ENCODE data around the gene ENTPD8.
"Not testable (repeated sequence)": the region's sequence is repeated elsewhere in the genome, so short reads cannot be mapped to it uniquely, and the experiment has no call there.

Gene ENTPD8

GRCh38 chr9:137394866-137395665 lies 46.1 kb downstream of the ENTPD8 start:
- no peak for DNase-seq (ENCODE audit: low read depth, low spot score)

DNA sequence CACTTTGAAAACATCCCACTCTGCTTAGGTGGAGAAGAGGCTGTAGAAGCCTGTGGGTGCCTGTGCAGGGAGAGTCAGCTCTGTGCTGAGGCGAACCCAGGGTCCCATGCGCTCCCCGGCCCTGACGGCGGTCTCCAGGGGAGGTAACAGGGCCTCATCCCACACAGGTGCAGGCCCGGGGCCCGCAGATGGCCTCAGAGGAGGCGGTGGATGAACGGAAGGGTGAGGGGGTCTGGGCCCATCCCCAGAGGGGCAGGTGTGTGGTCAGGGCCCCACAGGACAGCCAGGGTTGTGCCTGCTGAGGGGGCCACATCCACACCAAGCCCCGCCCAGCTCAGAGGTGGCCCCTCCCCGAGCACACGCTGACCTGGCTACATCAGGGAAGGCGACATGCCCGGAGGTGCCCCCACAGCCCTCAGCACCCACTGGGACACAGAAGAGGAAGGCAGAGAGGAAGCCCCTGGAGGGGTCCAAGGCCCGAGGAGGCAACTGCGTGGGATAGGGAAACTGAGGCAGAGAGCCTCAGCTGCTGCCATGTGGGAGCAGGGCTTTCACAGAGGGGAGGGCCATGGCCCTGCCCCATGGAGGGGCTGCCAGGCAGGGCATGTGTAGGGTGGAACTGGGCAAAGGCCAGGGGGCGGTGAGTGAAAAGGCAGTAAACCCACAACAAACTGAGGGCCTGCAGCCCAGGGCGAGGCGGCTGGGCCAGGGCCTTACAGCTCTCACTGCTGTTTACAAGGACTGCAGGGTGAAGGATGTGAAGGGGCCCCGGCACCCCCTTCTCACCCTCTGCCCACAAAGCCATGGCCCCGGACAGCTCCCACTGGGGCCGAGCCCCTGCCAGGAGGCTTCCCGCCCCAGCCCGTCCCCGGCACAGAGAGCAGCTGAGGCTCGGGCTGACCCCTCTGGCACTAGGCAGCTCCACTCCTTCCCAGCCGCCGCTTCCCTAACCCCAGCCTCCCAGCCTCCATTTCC lies 47.7 kb downstream of the ENTPD8 start:
- no peak for DNase-seq (ENCODE audit: low read depth, low spot score)

- no peak for DNase-seq (ENCODE audit: low read depth, low spot score)
Measured at GRCh38 chr9:137392232-137393007, 48.7 kb downstream of the ENTPD8 start.

DNA sequence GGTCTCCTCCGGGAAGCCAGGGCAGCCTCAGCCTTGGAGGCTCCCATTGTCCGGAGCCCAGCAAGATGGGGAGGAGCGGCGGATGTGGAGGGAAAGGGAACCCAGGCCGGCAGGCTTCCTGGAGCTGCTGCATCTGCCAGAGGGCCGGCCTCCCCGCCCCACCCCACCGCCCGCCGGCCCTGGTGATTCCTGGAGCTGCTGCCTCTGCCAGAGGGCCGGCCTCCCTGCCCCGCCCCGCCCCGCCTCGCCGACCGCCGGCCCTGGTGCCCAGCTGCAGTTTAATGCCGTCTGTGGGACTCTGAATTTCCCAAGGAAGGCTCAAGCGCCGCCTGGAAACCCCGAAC lies 49.8 kb downstream of the ENTPD8 start:
- no peak for DNase-seq (ENCODE audit: low read depth, low spot score)

DNA sequence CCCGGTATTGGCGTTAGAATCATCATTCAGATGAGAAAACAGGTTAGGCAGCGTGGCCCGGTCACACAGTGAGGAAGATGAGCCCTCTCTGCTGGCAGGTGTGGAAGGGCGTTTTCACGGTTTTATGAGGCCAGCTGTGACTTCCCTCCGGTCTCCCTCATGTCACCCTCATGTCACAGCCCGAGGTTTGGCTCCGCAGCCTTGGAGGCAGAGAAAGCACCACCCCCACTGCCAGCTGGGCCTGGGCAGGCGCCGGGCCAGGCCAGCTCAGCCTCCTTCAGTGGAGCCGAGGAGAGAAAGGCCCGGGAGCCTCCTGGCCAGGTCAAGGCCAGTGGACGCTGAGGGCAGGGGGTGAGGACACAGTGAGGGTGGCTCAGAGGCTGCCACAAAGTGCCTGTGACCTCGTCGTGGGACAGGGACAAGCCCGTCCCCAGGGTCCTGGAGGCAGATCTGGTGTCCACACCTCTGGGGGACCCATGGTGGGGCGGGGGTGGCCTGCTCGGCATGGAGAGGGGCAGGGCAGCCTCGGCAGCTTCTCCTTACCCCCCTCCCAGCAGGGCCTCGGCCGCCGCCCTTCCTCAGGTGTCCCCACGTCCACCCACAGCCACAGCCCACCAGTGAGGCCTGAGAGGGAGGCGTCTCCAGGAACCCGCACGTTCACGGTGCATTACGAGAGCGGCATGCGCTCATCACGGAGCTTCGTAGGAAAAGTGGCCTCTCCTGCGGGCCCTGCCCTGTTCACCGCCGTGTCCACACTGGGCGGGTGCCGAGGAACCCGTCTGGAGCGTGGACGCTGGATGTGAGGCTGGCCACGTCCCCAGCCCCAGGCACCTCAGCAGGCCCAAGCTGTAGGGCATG lies 50.4 kb downstream of the ENTPD8 start:
- peak; percentile 36 for DNase-seq (ENCODE audit: low read depth, low spot score)

GRCh38 chr9:137389428-137389746 lies 51.8 kb downstream of the ENTPD8 start:
- DNase-seq (ENCODE audit: low read depth, low spot score), result no peak

- DNase-seq (ENCODE audit: low read depth, low spot score), result no peak
Measured at GRCh38 chr9:137388589-137389427, 52.3 kb downstream of the ENTPD8 start.

- no peak for DNase-seq (ENCODE audit: low read depth, low spot score)
Measured at GRCh38 chr9:137387891-137388560, 53.1 kb downstream of the ENTPD8 start.

- DNase-seq (ENCODE audit: low read depth, low spot score), result no peak
Measured at GRCh38 chr9:137387114-137387890, 53.9 kb downstream of the ENTPD8 start.

GRCh38 chr9:137386507-137387113 lies 54.5 kb downstream of the ENTPD8 start:
- not testable (repeated sequence) for DNase-seq (ENCODE audit: low read depth, low spot score)

DNA sequence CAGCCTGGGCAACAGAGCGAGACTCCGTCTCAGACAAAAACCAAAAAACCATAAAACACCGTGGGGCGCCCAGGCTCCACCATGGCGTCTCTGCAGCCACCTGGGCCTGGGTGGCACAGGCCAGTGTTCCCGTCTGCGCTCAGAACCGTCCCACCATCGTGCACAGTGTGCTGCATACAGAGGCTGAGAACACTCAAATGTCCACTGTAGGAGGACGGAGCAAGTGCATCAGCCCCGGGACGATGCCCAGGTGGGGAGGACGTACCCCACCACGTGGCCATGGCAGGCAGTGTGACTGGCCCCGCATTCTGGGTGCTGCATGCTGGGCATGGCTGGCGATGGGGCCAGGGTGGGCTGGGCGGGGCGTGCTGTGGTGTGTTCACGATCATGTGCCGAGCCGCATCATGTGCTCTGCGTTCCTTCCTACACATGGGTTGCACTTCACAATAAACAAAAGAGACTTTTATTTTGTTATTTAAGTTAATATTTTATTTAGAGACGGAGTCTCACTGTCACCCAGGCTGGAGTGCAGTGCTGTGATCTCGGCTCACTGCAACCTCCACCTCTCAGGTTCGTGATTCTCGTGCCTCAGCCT lies 56.0 kb downstream of the ENTPD8 start:
- DNase-seq (ENCODE audit: low read depth, low spot score), result no peak
